AG20443 (cell line): ENCODE data around the gene SLC1A2.
A peak's percentile ranks its signal among the peaks of the same experiment; 100 is the strongest.

Source experiments
- DNase-seq: peaks from one replicate; pipeline ENCODE4 v3.0.0; 2012; ENCODE audit warnings: low spot score, mixed read lengths

The SLC1A2 gene

DNA sequence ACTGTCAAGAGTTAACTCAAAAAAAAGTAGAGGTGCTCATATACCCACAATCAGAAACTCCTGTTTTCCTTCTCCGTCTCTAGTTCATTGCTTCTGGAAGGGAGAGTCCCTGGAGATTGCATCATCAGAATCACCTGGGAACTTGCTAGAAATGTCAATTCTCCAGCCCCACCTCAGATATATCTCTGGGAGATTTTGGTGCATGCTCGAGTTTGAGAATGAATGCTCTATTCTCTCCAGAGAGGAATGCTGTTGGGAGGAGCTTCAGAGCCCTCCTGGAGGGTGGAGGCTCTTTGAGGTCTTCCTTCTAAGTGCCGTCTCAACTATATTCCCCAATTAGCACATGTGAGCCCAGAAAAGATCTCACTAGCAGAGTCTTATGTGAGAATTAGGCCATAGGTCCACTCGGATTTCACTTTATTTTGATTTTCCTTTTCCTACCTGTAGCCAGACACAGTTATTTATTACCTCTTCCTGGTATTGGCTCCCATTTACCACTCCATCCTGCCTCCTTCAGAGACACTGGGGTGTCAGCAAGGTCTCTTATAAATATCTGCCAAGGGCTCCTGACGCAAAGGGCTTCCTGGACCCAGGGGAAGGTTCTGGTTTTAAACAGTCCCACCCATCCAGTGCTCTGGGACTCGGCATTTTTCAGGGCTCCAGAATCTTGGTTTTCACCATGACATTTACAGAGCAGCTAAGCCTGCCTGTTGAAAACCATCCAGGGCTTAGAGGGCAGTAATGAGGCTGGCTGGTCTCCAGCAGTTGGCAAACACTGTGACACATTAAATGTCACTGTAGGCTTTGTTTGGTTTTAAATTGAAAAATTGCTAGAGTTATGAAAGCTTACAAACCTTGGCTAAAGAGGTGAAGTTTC, 144.2 kb downstream of the SLC1A2 start:
- DNase-seq, result peak; percentile 54

DNA sequence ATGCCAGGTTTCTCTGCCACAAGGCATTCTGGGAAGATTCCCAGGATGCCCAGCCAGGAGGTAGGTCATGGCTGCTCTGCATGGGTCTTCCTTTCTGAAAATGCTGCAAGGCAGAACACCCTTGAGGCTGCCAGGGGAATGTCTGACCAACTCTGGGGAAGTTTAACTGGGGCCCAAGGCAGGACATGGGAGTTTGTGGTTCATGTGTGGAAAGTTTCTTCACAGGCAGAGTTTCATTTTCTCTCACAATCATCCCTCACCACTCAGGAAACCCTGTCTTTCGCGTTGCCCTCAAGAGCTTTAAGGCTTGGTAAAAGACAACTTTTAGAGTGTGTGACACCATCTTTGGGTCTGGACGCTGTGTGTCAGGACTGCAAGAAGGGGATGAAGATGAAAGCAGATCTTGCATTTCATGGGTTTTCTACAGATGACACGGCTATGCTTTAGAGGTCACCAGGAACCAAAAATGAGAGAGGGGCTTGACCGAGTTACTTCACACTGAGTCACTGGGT, 146.9 kb downstream of the SLC1A2 start:
- no peak for DNase-seq

DNA sequence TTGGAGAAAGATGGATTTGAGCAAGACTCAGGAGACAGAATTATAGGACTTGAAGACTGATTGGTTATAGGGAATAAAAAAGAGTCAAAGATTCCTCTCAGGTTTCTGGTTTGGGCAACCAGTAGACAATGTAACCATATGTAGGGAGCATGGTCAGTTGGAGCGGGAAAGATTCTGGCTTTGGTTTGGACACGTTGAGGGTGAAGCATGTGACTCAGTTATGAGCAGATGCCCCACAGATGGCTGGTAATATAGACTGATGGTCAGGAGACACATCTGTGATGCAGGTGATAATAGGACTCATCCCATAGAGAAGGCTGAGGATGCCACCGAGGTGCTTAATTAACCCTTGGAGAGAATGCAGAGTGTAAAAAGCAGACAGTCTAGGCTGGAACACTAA, 148.3 kb downstream of the SLC1A2 start:
- DNase-seq, result no peak

DNA sequence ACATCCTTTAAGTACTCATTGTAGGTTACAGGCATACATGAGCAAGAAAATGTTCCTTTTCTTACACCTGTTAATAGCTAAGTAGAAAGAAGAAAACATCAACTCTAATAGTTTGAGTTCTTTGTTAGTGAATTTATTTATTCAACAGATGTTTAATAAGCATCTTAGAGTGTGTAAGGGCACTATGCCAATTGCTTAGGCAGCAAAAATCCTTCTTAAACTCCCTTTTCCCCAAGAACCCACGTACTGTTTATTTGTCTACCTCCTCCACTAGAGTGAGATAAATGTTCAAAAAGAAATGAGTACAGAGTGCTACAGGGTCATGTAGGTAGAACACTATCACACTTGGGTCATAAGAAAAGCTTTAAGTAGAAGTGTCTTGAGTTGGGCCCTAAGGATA, 149.0 kb downstream of the SLC1A2 start:
- DNase-seq, result no peak

DNA sequence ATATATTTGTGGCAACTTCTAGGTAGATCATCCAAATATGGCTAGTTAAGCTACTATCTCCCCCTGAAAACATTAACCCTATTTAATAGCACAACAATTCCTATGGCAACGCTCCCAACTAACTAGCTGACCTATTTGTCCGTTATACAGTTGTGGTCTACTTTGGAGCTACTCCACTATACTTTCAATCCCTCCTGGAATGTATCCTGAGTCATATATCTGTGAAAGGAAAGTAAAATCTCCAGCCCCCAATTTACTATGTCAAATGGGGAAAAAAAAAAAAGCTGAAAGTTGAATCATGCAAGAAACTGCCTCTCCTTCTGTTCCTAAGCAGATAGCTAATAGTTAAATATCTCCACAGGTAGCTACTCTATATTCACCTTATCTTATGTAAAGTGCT, 151.9 kb downstream of the SLC1A2 start:
- DNase-seq, result peak; percentile 40

DNA sequence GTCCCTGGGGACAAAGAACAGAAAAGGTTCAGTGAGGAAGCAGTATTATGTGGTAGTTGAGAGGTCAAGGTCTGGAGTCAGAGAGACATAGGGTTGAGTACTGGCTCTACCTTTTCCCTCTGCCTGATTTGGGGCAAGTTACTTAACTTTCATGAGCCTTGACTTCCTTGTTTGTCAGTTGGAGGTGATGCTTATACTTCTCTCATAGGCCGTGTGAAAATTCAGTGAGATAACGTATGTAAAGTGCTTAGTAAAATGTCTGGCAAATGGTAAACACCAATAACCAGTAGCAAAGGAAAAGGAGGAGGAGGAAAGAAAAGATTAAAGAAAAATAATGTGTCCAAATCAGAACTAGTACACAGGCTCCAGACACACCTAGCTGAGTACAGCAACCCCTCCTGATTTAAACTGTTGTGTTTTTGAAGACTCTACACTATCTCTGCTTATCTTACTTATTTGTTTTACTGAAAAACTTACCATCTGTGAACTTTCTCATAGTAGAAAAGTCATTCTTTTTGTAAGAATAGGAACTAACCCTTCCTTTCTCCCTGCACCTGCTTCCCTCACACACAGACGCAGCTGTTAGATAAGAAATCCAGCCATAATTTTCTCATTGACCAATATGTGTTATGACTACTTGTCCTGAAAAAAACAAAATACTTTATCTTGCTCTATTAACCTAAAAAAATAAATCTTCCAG, 153.5 kb downstream of the SLC1A2 start:
- DNase-seq, result no peak

DNA sequence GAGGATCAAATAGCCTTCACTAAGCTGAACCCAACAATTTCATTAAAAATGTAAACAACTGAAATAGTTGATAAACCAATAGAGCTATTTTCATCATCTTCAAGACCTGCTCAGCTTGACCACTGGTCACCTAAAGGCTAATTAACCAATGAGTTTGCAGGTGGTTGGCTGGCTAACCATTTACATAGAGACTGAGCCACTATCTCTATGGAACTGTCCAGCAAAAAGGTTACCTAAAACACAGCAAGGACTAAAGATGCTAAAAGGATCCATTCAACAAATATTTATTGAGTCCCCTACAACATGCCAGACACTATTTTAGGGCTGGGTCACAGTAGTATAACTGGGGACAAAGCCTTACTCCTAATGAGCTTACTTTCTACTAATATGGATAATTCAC, 156.6 kb downstream of the SLC1A2 start:
- DNase-seq, result no peak

DNA sequence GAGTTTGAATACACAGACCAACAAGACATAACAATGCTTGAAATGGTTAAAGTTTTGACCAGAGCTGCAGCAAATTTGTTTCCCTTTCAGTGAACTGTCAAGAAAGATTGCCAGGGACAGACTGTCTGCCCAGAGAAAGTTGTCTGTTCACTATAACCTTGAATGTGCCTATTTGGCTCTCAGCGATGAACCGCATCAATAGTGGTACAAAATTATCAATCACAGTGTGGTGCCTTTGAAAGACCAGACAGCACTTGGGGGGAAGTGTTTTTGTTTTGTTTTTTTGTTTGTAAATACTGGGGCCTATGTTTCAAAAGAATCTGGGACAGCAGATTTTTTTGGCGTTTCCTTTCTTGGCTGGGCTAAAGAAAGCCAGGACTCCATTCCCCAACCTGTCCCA, 157.3 kb downstream of the SLC1A2 start:
- DNase-seq, result no peak

DNA sequence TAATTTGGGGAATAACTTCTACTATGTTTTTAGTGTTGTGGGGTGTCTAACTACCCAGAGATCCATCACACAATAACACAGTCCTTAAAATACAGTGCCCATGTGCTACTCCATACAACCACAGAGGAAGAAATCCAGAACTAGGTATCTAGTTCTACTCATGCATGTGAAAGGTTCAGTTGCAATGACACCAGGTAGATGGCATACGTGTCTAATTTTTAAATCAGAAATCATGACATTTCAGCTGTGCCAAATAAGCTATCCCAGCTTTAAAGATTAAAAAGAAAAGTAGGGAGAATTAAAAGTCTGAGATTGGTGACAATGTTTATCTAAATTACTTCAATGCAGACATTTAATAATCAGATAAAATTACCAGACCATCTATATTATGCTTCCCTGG, 158.2 kb downstream of the SLC1A2 start:
- DNase-seq, result no peak

DNA sequence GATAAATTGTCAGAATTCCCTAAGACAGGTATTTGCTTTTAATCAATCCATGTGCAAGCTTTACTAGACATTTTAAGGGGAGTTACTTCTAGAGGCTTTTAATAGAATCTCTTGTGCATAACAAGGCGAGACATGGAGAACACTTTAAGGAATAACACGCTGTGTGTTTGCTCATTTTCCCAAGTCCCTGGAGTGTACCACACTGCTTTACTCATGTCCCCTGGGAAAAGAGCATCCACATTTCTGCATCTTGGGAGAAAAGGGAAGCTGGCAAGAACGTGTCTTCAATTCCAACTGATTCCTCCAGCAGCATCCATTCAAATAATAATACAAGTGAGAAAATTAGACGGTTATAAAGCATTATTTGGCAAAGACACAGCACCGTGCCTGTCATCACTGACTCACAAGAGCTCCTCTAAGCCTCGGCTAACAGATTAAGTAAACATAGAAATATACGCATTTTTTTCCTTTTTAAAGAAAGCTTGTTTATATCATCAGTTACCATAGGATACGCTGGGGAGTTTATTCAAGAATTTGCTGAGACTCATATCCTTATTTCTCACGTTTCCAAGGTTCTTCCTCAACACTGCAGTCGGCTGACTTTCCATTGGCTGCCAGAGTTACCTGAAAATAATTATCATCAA, 158.9 kb downstream of the SLC1A2 start:
- DNase-seq, result peak; percentile 81

DNA sequence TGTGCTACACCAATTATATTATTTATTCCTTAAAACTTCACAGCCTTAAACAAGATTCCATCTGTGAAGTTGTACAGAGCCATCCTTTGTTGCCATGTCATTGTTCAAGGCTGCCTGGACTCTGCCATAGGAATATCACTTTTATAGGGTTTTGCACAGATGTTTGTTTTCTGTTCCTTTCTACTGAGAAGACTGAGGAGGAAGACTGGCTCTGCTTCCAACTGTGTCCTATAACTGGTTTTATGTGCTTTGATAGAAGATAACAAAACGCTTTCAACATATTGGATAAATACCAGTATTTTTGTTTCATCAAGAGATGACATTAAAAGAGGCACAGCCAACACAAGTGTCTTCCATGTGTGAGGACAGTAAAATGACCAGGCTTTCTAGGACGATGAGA, 159.8 kb downstream of the SLC1A2 start:
- DNase-seq, result no peak

DNA sequence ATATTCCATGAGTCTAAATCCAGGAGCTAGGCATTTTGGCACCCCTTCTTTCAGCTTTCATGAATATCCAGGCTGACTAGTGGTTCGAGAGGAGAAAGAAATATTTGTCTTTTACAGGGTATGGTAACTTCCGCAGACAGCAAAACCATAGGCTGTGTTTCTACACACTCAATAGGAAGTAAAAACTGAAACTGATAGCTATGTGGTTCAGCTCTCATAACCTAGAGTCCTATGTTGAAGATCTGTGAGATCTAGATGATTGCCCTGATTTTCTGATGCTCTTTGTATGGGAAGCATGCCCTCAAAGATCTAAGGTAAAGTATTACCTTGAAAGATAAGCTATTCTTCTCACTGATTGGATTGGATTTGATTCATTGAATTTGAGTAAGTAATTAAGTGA, 162.1 kb downstream of the SLC1A2 start:
- no peak for DNase-seq

DNA sequence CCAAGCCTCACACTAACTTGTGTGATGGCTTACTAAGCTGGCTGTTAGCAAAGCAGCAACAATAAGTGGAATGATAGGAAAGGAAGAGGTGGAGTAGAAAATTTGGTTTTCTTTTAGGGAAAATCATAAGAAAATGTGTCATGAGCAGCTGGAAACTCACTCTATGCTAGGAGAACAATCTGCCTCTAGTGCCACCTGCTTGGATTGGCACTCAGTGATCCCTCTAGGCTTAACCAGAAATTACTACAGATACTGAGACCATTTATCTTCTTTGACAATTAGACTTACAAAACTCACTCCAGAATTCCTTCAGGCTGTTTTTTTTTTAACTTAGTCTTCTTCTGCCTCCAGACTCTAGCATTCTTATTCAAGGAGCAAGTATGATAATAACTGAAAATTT, 163.1 kb downstream of the SLC1A2 start:
- no peak for DNase-seq

DNA sequence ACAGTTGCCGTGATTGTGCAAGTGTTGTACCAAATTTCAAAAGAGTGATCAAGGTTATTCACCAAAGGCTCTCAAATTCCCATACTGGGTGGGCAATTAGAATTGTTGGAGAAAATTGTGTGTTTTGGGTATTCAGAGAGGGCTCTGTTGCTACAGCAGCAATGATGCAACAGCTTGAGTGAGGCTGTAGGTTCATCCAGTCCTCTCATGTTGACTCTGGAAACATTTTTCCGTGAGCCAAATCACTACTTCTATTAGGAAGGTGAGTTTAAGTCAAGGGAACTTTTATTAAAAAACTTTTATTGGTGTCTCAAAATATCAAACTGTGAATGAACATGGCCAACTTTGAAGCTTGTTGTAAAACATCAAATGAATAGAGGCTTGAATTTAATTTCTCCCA, 163.8 kb downstream of the SLC1A2 start:
- DNase-seq, result no peak

DNA sequence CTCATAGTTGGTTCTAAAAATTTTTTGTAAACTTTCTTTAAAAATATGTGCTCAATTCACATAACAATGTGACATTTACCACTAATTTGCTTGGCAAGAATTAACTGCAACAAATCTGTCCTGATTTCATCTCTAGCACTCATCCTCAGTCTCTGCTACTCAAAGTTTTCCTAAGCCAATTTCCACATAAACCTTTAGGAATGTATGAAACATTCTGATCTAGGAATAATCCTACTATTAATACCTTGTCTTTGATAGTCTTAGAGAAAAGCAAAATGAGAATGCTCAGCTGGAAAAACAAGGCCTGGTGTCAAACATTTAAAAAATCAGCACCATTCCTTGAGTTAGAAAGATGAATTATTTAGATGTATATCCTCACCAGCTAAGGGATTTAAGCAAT, 166.1 kb downstream of the SLC1A2 start:
- peak; percentile 49 for DNase-seq

DNA sequence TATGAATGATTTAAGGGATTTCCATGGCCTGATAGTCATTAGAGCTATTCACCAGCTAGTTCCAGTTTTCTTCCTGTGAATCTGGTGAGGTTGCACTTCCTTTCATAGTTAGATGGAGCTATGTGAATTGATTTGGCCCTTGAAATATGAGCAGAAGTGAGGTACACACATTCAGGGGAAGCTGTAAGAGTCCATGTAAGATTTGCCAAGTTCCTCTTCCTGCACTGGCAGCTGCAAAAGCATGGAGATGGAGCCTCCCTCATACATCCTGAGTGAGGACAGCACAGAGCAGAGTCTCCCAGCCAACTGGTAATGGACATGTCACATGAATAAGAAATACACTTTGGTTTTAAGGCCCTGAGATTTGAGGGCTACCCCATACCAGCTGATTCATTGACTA, 168.7 kb downstream of the SLC1A2 start:
- DNase-seq, result no peak

DNA sequence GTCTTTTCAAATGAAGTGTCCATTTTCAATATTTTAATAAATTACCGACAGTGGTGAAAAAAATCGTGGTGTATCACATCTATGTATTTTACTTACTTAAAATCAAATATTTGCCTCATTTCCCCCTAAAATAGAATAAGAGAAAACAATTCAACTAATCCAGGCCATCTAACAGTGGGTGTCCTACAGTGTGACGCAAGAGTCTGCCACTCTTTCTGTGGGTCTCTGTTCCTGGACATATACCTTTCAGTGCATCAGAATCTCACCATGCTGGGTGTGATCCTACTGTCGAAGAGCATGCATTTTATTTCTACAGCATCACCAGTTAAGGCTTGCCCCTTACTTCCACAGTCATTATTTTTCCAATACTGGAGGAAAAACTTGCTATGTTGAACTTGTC, 169.2 kb downstream of the SLC1A2 start:
- no peak for DNase-seq

DNA sequence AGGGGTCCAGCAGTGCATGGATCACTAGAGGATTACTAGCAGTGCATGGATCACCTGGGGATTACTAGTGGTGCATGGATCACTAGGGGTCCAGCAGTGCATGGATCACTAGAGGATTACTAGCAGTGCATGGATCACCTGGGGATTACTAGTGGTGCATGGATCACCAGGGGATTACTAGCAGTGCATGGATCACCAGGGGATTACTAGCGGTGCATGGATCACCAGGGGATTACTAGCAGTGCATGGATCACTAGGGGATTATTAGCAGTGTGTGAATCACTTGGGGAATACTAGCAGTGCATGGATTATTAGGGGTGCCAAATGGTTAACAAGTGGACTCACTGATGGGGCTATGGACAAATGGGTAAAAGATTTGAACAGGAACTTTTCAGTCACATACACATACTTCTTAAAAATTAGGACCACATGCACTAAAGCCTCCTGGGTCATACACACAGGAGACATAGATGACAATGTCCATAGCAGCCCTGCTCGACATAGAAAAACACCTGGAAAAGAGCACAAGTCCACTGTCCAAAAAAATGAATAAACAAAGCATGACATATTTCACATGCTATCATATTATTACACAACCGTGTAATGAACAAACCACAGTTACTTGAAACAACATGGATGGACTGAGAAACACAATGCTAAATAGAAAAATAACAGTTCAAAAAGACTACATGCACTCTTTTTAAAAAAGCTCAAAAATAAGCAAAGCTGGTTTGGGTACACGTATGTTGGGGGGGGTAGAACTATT, 170.6 kb downstream of the SLC1A2 start:
- DNase-seq, result no peak

DNA sequence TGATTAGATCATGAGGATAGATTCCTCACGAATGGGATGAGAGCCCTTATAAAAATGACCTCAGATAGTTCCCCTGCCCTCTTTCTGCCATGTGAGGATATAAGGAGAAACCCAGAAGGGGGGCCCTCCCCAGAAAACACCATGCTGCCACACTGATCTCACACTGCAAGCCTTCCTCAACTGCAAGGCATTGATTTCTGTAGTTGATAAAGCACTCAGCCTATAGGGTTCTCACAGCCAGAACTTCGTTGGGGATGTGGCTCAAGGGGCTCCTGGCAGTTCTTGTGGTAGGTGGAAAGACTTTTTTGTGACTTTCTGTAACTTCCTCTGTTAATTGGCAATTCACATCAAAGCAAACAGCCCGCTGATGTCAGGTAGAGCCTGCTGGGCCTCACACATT, 171.5 kb downstream of the SLC1A2 start:
- no peak for DNase-seq

DNA sequence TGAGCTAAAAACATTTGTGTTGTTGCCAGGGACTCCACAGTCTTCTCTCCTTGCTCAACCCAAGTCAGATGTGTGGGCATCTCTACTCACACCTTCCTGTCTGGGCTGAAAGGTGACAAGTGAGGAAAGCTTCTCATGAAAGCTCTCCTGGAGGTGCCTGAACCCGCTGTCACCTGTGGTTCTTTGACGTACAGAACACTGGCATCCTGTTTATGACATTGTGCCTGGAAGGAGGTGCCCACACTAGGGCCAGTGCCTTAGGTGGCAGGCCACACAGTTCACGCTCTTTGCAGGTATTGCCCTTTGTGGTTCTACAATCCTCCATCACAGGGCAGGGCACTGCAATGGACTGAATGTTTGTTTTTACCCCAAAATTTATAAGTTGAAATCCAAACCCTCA, 171.9 kb downstream of the SLC1A2 start:
- DNase-seq, result no peak

DNA sequence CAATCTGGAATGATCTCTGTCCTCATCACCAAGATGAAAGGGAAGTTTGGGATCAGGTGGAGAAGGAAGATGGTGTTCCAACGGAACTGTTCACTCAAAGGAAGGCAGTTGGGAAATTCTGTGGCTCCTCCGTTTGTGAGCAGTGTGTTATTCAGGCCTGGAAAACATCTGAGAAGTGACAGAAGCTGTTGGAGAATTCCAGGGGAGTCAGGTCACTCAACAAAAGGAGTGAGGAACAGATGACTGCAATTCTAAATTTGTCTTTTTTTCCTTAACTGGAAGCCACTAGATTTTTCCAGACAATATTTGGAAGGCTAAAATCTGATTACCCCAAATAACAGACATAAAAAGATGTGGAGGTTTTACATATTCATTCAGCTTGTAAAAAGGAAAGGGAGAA, 172.6 kb downstream of the SLC1A2 start:
- DNase-seq, result peak; percentile 66

DNA sequence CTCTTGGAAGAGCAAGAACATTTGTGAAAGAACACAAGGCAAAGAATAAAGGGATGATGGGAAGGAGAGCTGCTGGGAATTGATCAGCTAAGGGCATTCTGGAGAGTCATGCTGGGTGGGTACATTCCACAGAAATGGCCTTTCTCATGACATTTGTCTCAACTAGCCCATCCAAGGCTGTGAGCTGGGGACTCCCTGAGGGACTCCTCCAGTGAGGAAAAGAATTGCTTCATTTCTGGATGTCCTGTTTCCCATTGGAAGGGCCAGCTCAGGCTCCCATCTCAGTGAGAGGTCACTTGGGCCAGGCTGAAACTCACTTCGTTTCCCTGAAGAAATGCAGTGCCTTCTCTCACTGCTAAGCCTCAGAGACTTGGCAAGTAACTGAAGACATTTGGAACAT, 173.6 kb downstream of the SLC1A2 start:
- no peak for DNase-seq
